Retinal pigment epithelial cell (primary cell): Measurements from ENCODE around the gene PRKN.

ENCODE experiments used
- DNase-seq: peaks from one replicate; pipeline ENCODE4 v3.0.0-alpha.2; 2010; ENCODE audit warnings: low read depth
- H3K4me3 ChIP-seq: 2 replicates; pipeline ENCODE4 v1.5.1; 2011; ENCODE audit warnings: mild to moderate bottlenecking, low read length, control low read depth, moderate library complexity
- TF ChIP-seq, protein P1 (sequence below): conservative IDR thresholded peaks from 2 replicates; pipeline ENCODE4 v1.5.1; 2011; ENCODE audit warnings: low read depth, low read length, control low read depth, inconsistent platforms

Gene PRKN

DNA sequence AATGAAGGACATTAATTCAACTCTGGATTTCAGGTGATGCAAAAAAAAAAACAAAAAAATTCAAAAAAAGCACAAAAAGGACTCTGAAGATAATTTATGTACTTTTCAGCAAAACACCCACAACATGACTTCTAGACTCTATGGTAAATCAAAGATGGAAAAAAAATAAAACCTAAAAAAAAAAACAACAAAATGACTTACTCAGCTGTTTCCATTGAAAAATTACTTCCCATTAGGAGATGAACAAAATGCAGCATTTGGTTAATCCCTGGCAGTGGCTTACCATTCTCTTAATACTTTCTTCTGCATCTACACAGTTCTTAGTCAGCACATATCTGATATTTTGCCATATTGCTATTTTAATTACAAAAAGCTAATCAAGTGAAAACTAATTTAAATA is 572.6 kb downstream of the PRKN start:
- DNase-seq: no peak
- no peak overlapping the region for H3K4me3 ChIP-seq
- TF ChIP-seq, protein P1, sequence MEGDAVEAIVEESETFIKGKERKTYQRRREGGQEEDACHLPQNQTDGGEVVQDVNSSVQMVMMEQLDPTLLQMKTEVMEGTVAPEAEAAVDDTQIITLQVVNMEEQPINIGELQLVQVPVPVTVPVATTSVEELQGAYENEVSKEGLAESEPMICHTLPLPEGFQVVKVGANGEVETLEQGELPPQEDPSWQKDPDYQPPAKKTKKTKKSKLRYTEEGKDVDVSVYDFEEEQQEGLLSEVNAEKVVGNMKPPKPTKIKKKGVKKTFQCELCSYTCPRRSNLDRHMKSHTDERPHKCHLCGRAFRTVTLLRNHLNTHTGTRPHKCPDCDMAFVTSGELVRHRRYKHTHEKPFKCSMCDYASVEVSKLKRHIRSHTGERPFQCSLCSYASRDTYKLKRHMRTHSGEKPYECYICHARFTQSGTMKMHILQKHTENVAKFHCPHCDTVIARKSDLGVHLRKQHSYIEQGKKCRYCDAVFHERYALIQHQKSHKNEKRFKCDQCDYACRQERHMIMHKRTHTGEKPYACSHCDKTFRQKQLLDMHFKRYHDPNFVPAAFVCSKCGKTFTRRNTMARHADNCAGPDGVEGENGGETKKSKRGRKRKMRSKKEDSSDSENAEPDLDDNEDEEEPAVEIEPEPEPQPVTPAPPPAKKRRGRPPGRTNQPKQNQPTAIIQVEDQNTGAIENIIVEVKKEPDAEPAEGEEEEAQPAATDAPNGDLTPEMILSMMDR: no peak

DNA sequence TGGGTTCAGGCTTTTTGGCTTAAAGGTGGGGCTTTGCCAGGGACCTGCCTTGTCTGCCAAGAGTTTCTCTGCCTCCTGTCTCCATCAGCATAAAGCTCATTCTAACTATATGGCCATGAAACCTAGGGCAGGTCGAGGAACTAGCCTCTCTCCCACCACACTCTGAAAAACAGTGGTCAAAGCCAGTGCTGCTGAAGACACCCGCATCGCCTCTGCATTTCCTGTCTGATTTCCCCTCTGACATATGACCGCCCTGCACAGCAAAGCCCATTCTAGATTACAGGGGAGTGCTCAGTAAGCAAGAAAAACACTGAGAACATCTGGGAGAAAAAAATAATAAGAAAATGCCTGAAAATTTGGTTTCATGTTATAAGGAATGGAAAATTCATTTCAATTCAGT is 573.6 kb downstream of the PRKN start:
- no peak overlapping the region for H3K4me3 ChIP-seq
- TF ChIP-seq, protein P1: no peak
- DNase-seq: no peak

DNA sequence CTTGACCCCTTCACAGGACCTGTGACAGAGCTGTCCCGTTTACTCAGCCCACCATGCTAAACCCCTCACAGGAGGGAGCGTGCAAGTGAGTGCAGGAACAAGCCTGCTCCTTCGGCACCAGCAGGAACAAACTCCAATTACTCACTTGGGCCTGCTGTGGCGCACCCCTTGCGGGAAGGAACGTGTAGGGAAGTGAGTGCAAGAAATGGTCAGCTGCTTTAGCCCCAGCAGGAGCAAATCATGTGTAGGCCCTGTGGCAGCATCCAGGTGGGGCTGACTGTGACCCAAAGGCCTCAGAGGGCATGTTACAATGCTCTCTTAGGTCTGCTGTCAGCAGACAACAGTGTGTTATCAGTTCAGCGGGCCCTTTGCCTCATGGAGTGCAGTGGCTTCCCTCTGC is 574.4 kb downstream of the PRKN start:
- no peak for DNase-seq
- H3K4me3 ChIP-seq: no peak overlapping the region
- TF ChIP-seq, protein P1: no peak

DNA sequence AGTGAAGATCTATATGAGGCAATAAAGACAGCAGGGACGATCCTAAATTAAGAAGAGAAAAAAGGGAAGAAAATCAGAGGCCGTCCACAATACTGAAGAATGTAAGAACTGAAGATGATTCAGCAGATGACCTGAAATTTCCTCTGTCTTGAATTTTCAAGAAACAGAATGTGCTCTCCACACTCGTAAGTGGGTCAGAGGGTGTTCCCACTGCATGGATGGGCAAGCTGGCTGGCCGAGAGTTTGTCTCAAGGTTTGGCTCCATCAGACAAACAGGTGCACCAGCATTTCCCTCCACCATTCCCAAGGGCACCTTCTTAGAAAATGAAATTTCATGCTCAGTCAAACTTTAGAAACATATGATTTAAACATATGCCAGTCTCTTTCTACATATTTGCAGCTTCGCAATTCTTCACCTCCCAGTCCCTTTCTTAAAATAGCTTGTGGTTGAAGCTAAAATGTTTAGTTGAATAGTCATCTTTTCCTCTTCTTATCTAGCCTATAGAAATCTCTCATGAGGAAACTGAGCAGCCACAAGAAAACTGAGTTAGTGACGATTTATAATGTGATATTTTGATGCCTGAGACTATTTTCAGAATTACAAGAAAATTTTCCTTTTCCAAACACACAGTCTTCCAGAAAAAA is 576.4 kb downstream of the PRKN start:
- TF ChIP-seq, protein P1: no peak
- DNase-seq: no peak
- H3K4me3 ChIP-seq: no peak overlapping the region

DNA sequence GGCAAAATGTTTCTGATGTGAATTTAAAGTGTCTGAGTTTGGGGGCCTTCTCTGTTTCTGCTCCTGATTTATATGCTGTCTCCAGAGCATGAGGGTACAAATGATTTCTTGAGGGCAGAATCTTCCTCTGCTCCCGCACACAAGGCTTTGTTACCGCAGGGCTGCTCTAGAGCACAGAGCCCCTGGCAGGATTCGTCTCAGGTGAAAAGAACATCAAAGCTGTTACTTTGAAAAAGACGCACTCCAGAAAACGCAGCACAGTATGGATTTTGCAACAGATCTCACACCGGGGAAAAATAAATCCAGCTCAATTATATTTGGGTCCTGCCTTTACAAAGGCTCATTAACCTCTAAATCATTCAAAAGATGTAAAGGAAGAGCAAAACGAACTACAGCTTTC is 577.3 kb downstream of the PRKN start:
- no peak overlapping the region for H3K4me3 ChIP-seq
- TF ChIP-seq, protein P1: no peak
- no peak for DNase-seq

DNA sequence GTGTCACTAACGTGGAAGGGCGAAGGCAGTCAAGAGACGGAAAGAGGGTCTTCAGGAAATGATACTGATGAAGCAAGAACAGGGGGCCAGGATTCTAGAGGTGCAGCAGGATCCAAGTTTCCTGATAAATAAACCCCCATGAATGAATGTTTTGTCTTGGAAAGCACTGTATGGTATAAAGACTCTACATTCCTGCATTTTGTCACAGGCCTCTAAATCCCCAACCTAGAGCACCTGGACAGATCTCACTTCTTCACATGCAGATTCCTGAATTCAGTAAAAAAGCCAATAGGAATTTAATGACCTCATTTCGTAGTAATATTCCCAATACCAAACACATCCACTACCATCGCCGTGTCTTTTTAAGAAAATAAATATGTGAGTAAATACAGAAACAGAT is 577.8 kb downstream of the PRKN start:
- H3K4me3 ChIP-seq: no peak overlapping the region
- TF ChIP-seq, protein P1: no peak
- no peak for DNase-seq

DNA sequence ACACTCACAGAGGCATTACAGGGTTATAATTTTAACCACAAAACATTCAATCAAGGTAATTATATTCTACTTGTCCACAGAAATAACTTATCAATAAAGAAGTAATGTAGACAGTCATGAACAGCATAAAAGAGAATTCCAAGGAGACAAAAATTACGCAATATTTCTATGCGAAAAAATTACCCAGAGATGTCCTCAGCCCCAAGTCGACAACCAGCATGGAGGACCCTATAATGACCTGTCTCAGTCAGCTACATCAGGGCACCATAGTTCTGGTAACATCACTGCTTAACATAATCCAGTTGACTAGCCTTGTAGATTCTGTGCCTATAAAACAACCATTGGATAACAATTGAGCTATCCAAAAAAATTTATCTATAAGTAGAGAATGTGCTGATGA is 579.8 kb downstream of the PRKN start:
- no peak for DNase-seq
- TF ChIP-seq, protein P1: no peak
- no peak overlapping the region for H3K4me3 ChIP-seq
